Left colon (tissue), 2 donors: Measurements from ENCODE around the gene HCFC1. TPM values are rescaled to one million over a fixed set of nuclear protein-coding genes. Genes with fewer than 3 reads are reported as not detected.
"Not testable (repeated sequence)": the region's sequence is repeated elsewhere in the genome, so short reads cannot be mapped to it uniquely, and the experiment has no call there.

Experiments used
- ATAC-seq: fragments of 200-7000 bp; cut with Tn5 transposase; one replicate; pipeline ENCODE4 v1.9.1; 2020; ENCODE audit warnings: mild to moderate bottlenecking, moderate library complexity
- DNase-seq, 2 donors: peaks; one replicate each; pipeline ENCODE4 v3.0.0-alpha.2; 2020
- intact Hi-C, 2 donors: fragments of 100-400 bp; cut with DNase I in 1 of 2; cut with micrococcal nuclease in 1 of 2; formaldehyde crosslinking; loops; one replicate each; pipeline versions ENCODE4 v1.11.2 to v1.14.0; 2022; cut with DNase I, micrococcal nuclease
- total RNA-seq, 2 donors: library from RNA; stranded (reverse); fragmentation: NEBNext Ultra II Directional; extraction: Animal tissue kit (Norgen Biotek cat#: 25700); gene quantifications; one replicate each; pipeline ENCODE4 v1.2.1, GENCODE V29; 2021
- donor health status: DM: no; HTN: no; CAD: no.
- donor health status: DM: yes; HTN: yes; CAD: no.

The HCFC1 gene
- total RNA-seq, 2 donors from 2014 or later: 31.9 to 47.9 TPM

DNA sequence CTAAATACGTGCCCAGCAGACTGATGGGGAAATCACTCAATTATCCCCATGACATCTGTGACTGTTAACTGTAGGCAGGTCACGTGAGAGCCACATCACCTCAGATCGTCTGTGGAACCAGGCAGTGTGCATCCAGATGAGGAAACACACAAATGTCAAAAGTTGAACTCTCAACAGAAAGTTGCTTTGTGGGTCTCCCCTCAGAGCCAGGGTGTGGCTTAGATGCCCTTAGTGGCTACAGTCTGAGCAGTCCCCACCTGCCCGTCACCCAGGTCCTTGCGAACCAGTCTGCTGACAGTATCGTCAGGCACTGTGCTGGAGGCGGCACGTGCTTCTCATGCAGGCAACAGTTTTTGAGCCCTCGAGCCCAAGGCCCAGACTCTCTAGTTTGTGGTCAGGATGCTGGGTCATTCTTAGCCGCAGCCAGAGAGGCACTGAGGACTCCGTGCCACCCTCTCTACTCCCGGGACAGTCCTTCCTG lies 11.7 kb upstream of the HCFC1 start:
- ATAC-seq (no peak), DNase-seq (no peak)
- intact Hi-C loops: no loop called here

DNA sequence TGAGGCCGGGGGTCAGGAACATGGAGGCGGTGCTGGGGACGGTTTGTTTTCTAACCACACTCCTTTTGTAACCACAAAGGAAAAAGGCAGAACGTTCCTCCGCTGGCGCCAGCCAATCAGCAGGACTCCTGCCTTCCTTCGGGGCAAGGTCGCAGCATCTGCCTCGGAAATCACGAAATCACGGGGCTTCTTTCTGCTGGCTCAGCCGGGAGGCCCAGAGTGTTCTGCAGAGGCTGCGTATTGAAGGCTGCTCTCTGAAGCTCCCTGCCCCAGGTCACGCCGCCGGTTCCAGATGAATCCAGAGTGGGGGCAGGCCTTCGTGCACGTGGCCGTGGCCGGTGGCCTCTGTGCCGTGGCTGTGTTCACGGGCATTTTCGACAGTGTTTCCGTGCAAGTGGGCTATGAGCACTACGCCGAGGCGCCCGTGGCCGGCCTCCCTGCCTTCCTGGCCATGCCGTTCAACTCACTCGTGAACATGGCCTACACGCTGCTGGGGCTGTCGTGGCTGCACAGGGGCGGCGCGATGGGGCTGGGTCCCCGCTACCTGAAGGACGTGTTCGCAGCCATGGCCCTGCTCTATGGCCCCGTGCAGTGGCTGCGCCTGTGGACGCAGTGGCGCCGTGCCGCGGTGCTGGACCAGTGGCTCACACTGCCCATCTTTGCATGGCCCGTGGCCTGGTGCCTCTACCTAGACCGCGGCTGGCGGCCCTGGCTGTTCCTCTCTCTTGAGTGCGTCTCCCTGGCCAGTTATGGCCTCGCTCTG lies 10.3 kb upstream of the HCFC1 start:
- intact Hi-C loops: no loop called here
- ATAC-seq: no peak
- peak in 1 of 2 donors; percentile 38 for DNase-seq

DNA sequence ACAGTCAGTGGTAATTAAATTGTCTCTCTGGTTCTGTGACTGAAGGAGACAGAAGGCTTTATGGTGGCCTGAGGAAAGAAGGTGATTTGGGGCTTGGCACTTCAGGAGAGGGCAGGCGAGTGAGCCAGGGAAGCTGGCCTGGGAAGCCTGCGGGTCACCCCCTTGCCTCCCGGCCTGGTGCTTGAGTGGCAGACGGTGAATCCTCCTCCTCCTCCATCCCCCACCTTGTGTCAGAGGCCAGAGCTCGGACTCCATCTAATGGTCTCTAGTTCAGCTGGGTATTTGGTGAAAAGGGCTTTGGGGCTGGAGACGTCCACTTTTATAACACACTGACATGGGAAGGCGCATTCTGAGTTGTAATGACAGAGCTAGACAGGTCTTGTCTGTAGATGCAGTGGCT lies 9.6 kb upstream of the HCFC1 start:
- intact Hi-C loops: no loop called here
- ATAC-seq (no peak), DNase-seq (no peak)

DNA sequence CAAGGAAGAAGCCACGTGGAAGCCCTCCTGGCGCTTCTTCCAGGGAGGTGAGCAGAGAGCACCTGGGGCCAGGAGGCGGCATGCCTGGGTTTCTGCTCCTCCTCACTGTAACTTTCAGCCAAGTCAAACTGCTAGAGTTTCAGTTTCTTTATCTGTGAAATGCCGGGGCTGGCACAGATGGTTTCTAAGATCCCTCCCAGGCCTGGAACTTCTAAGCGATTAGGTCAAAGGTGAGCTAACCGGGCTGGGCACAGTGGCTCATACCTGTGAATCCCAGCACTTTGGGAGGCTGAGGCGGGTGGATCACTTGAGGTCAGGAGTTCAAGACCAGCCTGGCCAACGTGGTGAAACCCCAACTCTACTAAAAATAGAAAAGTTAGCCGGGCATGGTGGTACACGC lies 8.8 kb upstream of the HCFC1 start:
- intact Hi-C loops, DNase-seq: not testable (repeated sequence)
- ATAC-seq: peak; percentile 73

DNA sequence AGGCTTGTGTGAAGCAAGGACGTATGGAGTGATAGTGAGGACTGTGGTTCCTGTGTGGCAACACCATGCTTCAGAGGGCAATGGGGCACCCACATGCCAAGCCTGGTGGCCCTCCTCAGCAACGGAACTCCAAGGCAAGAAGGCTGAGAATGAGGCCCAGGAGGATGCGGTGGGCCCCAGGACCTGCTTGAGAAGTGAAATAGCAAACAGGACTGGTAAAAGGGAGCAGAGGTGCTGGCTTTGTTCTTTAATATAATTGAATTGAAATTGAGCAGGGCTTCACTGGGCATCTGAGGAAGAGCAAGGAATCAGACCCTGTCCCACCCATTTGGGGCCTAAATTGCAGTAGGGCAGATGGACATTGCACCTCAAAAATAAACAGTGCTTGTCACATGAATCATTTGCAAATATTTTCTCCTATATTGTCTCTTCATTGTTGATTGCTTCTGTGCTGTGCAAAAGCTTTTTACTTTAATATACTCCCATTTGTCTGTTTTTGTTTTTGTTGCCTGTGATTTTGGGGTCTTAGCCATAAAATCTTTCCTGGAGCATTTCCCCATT lies 3.2 kb upstream of the HCFC1 start:
- no peak for DNase-seq
- intact Hi-C loops: no loop called here
- no peak for ATAC-seq

DNA sequence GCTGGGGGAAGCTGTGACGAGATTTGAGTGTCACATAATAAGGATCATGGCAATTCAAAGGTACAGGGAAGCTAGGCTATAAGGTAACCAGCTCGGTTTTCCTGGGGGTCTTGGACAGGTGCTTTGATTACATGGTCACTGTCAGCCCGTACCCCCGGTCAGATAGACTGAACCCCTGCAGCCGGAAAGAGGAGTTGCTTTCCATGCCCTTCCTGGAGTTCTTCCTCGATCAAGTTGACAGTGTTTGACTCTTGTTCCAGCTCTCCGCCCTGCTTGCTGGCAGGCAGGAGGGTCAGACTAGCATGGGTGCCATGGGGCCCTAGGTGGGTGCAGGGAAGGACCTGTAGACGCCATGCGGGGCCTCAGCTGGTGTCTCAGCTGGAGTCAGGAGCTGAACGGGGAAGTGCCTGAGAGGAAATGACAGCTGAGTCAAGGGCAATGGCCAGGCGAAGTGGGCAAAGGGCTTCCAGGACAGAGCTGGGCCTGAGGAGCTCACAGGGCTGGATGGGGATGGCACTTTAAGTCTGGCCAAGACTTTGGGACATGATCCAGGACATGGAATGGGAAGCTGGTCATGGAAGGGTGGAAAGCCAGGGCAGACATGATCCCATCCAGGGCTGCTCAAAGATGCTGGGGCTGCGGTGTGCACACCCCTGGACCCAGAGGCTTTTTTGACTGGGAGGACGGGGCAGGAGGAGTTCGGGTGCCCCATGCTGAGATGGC lies 2.5 kb upstream of the HCFC1 start:
- intact Hi-C loops: no loop called here

DNA sequence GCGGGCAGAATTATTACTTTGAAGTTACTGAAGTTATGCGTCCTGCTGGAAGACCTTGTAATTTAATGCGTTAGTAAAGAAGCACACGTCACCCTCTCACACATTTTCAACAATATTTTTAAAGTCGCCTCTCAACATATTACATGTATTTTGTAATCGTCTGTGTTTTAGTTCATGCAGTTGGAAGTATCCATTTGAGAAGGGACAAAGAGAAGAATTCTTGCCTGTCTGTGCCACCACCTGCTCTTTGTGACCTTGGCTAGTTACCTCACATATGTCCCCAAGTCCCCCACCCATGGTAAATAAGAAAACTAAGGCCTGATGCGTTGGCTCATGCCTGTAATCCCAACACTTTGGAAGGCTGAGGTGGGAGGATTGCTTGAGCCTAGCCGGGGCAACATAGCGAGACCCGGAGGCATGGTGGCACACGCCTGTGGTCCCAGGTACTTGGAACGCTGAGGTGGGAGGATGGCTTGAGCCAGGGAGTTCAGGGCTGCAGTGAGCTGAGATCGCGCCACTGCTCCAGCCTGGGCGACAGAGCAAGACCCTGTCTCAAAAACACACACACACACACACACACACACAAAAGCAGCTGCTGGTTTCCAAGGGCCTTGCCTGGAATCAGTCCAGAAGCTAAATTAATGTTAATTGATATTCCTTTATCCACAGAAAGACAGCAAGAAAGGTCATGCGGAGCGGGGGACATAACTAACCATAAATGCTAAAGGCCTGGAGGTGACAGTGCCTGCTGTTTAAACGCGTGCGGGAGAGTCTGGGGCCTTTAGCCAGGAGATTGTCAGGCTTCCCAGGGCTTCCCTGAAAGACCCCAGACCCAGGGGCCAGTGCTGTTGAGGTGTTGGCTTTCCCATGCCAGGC lies 1.7 kb upstream of the HCFC1 start:
- ATAC-seq (no peak), DNase-seq (no peak)
- intact Hi-C loops: no loop called here

More for the DNA sequence above, 2.5 kb upstream of the HCFC1 start:
- ATAC-seq (no peak), DNase-seq (peak in 1 of 2 donors; percentile 41)

DNA sequence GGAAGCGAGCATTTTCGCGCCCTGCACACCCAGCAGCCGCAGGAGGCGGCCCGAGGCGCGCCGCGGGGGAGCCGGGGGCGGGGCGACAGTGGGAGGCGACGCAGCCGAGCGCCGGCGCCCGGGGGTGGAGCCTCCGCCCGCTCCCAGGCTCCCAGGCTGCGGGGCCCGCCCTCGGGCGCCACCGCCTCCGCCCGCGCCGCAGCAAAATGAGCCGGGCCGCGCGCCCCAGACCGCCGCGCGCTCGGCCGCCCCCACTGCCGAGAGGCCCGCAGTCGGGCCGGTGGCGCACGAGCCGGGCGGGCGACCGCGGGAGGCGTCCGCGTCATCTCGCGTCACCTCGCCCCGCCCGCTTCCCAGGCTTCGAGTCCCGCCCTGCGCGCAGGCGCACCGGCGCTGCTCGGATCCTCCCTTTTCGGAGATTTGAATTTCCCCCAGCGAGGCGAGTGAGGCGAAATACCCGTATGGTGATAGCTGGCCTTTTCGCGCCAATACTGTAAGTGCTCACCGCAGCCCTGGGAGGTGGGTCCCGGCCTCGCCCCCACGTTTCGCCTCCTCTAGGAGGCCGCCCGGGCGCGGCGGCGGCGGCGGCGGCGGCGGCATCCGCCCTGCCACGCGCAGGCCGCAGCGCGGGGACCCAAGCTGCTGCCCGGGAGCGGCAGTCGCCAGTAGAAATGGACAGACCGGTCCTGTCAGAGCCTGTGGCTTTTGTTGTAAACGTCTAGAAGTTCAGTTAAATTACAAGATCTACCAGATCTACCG lies 929 bp upstream of the HCFC1 start, which contains the start of gene TMEM187:
Gene TMEM187, plus strand, starts transcription at position 387 of the 759 bp plus-strand sequence. CDS start 9,309 bp downstream, outside the sequence.
- intact Hi-C loops: no loop called here
- DNase-seq (peak; percentile 87 to 90), ATAC-seq (peak; percentile 63)

DNA sequence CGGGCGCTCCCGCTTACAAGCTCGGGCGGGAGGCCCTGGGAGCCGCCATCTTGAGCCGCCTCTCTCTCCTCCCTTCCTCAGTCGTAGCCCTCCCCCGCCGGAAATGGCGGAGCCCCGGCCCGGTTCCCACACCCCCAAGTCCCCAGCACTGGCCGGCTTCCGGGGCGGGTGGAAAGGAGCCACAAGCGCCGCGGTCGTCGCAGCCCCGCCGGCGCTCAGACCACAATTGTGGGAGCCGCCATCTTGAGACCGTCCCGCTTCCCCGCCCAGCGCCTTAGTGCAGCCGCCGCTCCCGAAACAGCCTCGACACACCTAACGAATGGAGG lies 531 bp downstream of the HCFC1 start:
- intact Hi-C loops: no loop called here
- DNase-seq (peak; percentile 91 to 92), ATAC-seq (peak; percentile 69)

DNA sequence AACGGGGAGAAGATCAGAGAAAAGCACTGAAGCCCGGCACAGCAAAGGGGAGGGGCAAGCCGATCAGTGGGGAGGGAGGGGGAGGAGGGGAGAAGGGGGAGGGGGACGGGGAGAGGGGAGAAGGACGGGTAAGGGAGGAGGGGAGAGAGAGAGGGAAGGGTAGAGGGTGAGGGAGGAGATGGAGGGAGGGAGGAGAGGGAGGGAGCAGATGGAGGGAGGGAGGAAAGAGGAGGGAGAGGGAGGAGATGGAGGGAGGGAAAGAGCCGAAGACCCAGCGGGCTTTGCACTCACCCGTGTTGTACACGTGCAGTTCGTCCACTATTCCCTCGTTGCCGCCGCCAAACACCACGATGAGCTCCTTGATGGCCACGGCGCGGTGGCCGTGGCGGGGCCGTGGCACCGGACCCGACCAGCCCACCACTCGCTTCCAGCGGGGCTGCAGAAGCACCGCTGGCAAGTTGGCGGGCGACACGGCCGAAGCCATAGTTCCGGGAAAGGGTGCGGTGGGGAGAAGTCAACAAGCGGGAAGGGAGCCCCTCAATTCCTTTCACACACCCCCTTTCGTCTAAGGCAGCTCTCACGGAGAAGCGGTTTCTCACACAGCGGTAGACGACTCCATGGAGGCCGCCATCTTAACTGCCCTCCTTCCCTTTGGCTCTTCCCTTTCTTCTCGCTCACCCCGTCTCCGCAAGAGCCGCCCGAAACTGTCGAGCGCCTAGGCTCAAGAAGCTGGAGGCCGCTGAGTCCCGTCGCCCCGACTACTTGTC lies 1.1 kb downstream of the HCFC1 start:
- intact Hi-C loops: no loop called here
- peak in 1 of 2 donors; percentile 45 for DNase-seq
- peak; percentile 15 for ATAC-seq

DNA sequence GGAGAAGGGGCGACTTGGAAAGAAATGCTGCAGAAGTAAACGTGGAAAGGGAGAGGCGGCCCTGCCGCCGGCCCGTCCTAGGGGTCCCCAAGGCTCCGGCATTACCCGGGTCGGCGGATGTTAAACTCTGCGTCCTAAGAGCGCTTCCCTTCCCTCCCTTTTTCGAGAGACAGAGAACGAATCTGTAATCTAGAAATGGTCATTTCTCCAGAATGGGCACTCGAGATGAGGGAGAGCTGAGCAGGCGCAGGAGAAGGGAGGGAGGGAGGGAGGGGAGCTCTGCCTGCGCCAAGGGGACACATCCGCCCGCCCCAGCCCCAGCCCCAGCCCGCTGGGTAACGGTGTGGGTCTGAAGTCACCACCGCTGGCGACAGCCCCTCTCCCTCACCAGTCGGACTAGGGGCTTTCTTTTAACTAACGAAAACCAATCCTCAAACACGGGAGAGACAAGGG lies 1.7 kb downstream of the HCFC1 start:
- ATAC-seq: no peak
- peak in 1 of 2 donors; percentile 36 for DNase-seq
- intact Hi-C loops: no loop called here

DNA sequence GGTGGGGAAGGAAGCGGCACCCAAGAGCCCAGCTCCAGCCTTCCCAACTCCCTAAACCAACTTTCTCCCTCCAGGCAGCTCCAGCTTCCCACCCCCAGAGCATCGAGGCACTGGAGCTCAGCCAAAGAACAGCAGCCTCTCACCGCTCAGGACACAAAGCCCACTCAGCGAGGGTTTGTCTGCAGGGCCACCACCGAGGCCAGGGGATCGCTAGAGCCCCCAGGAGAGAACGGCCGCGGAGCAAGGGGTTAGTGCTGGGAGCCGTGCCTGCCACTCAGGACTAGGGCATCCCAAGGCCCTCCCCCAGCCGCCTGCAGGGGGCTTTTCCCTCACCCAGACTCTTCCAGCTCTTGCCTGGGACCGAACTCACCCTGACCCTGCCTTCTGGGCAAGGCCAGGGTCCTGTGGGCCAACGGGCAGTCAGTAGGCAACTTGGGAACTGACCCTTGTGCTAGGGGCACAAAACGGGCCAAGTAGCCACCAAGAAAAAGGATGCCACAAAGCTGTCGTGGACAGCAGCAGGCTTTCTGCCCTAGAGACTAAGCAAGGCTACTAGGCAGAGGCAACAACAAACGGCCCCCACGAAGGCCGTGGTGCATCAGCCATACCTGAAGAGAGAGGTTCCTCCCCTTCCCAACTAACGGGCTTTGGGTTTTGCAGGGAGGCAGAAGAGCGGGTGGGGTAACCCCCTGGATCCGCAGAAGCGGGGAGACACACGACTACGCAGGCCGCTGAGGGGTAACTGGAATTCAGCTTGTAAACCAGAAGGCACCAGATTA lies 2.3 kb downstream of the HCFC1 start:
- intact Hi-C loops: no loop called here
- DNase-seq (no peak), ATAC-seq (no peak)

DNA sequence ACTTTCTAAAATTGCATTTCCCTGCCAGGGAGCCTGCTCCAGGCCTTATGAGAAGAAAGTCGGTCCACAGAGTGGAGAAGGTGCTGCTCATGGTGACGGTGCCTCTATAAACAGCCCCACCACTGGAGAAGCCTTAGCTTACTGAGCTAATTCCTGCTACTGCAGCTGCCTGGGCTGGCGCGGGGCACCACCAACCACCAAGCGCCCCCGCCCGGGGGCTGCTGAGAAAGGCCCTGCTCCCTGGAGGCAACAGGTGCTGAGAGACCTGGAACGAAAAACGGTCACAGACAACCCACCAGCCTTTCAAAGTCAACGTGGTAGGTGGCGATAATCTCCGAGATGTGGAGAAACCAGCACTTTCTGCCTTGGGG lies 2.9 kb downstream of the HCFC1 start:
- DNase-seq (no peak), ATAC-seq (no peak)
- intact Hi-C loops: no loop called here

DNA sequence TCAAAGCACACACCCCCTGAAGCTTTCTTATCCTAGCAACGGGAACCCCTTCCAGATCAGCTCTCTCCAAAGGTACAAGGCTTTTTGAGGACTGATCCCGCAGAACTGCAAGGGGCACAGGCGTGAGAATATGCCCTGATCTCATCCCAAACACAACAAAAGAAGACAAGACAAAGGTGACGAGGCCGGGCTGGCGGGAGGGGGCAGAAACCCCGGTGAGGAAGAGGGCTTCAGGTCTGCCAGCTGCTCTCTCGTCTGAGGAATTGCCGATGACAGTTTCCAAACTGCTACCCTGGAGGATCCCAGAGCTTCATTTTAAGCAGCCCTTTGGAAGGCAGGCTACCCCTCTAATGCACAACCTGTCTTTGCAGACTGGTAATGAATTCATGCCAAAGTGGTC lies 3.4 kb downstream of the HCFC1 start:
- intact Hi-C loops: no loop called here
- no peak for ATAC-seq
- no peak for DNase-seq

DNA sequence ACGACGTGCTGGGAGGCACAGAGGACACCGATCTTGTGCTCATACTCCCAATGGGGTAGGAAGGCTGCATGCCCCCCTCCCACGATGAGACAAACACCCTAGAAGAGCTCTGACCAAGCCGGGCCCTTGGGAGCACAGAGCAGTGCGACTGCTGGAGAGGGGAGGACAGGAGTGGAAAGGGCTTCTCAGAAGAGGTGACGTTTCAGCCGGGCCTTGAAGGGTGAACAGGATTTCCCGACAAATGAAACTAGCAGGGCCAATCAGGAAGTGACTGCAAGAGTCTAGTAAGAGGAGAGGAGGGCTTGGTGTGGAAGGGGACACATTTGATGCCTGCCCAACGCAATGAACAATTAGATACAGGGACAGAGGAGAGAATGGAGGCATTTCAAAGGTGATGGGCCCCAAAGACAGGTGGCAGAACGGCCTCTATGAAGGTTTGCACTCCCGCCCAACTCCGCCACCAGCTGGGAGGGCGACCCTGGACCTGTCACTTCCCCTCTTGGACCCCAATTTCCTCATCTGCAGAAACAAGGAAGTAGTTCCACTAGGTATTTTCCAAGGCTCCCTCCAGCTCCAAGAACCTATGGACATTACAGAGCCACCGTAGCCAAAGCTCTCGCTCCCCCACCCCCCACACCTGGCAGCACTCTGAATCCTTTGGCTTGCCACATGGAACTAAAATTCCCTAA lies 3.9 kb downstream of the HCFC1 start:
- intact Hi-C loops: no loop called here
- ATAC-seq: no peak
- DNase-seq: no peak

DNA sequence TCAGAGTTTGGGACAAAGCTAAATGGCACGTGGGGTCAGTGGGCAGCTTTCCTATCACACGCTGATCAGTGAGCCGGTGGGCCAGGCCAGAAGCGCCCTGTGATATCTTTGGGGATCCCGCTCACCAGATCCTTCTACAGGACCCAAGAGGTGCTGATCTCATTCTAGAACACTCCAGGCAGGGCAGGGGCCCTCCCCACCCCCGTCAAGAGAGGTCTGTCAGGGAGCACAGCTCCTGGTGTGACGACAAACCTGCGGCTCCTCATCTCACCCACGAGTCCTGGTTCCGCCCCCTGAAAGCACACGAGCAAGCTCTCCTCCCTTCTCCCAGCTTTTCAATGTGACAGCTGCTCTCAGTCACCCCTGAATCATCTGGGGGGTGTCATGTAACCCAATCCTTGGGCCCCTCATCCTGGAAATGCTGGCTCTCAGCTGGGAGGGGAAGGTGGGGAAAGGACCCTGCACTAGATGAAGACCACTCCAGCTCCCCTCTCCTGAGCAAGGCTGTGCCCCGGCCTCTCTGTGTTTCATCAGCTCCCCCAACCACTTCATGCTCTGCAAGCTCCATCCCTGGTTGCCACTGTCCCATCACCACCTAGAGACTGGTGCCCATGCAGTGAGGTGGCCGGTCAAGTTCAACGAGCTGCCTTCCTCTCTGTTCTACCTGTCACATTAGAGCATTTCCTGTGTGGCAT lies 4.6 kb downstream of the HCFC1 start:
- intact Hi-C loops: no loop called here
- DNase-seq (no peak), ATAC-seq (no peak)
